Natural killer cell treated with Interleukin-12 subunit alpha and Interleukin-12 subunit beta and Interleukin-15 and Interleukin-18, amount 100 ng/mL, for 72 hours (primary cell): Measurements from ENCODE around the gene KDSR. TPM values are rescaled to one million over a fixed set of nuclear protein-coding genes. Genes with fewer than 3 reads are reported as not detected.

Experiments used
- ATAC-seq, 2 donors: fragments of 150-1000 bp; cut with Tn5 transposase in 1 of 2; sonication (Bioruptor Pico), chemical (Tn5 transposase) in 1 of 2; 2 replicates each; pipeline ENCODE4 v1.10.0; 2021
- DNase-seq: peaks from one replicate; pipeline ENCODE4 v3.0.0; 2022; ENCODE audit warnings: low spot score
- H3K27ac Mint-ChIP-seq, 2 donors: 1 replicate in 1 of 2; 2 replicates in 1 of 2; pipeline ENCODE4 v1.8.0; 2022; ENCODE audit warnings: mixed read lengths in 2 of 2, mild to moderate bottlenecking in 1 of 2, moderate library complexity in 1 of 2
- H3K27me3 Mint-ChIP-seq, 2 donors: 1 replicate in 1 of 2; 2 replicates in 1 of 2; pipeline ENCODE4 v1.8.0; 2022; ENCODE audit warnings: mixed read lengths in 2 of 2
- H3K36me3 Mint-ChIP-seq: one replicate; pipeline ENCODE4 v1.8.0; 2022; ENCODE audit warnings: mixed read lengths
- H3K4me1 Mint-ChIP-seq, 2 donors: 1 replicate in 1 of 2; 2 replicates in 1 of 2; pipeline ENCODE4 v1.8.0; 2022; ENCODE audit warnings: low read depth in 2 of 2, mixed read lengths in 2 of 2, mild to moderate bottlenecking in 1 of 2
- H3K4me3 Mint-ChIP-seq: one replicate; pipeline ENCODE4 v1.8.0; 2022; ENCODE audit warnings: mixed read lengths
- H3K9me3 Mint-ChIP-seq: 2 replicates; pipeline ENCODE4 v1.8.0; 2022; ENCODE audit warnings: mixed read lengths
- total RNA-seq, 2 donors: library from RNA; stranded (reverse); gene quantifications; one replicate each; pipeline ENCODE4 v1.2.3, GENCODE V29; 2022

The KDSR gene, protein sequence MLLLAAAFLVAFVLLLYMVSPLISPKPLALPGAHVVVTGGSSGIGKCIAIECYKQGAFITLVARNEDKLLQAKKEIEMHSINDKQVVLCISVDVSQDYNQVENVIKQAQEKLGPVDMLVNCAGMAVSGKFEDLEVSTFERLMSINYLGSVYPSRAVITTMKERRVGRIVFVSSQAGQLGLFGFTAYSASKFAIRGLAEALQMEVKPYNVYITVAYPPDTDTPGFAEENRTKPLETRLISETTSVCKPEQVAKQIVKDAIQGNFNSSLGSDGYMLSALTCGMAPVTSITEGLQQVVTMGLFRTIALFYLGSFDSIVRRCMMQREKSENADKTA
- 10 to 100 TPM; 21.4 to 38.5 TPM for total RNA-seq

DNA sequence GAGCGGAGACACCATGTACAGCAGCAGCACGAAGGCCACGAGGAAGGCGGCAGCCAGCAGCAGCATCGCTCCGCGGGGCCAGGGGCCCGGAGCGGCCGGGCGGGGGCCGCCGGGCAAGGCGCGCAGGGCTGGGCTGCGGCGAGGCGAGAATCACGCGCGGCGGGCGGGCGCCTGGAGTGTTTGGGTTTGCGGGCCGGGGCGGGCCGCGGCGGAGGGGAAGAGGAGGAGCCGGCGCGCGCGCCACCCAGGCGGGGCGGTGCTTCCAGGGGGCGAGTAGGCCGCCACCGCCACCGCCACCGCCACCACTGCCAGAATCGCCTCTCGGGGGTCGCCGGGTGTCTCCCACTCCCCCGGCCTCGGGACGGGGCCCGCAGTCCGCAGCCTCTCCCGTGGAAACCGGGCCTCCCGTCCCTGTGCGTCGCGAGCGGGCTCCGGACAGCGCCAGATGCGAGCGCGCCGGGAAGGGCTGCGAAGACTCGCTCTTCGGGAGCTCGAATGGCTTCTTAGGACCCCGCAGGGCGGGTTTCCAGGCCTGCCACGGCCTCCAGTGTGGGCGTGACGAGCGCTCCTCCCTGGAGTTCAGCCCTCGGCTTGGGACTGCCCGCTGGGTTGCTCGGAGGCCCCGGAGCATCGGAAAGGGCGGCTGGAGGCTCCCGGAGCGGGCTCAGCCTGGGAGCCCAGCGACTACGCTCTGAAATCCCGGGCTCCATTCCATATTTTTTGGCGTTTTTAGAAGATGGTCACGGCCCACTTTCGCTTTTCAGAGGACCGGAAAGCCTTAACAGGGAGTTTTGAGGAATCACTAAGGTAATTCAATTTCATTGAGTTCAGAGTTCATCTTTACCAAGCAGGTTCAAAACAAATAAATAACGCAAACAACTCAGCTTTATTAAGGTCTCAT, at the start of gene KDSR:
KDSR (minus strand) TSS at position 154 of the 901 bp plus-strand sequence; CDS start at position 66, 88 bp downstream.
- Mint-ChIP-seq H3K4me3 (peak within 1 kb of the TSS; percentile 93), H3K27ac (peak within 1 kb of the TSS; percentile 24 to 65), H3K9me3 (no peaks in the 10 kb centered on the region)

DNA sequence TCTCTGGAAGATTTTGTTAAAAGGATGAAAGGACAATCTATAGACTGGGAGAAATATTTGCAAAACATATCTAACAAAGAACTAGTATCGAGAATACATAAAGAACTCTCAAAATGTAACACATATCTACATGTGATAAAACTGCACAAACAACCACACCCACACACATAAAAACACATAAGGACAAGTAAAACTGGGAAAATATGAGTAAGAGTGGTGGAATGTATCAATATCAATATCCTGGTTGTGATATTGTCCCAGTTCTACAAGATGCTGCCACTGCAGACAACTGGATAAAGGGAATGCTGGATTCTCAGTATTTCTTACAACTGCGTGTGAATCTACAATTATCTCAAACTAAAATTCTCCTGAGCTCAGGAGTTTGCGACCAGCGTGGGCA, 45.9 kb upstream of the KDSR start:
- no peak for DNase-seq
- Mint-ChIP-seq H3K27ac (no peak overlapping the region), H3K36me3 (peaks cover 11% of the 10 kb centered on the region), H3K4me3 (no peak overlapping the region), H3K27me3 (no peaks in the 10 kb centered on the region), H3K9me3 (no peaks in the 10 kb centered on the region), H3K4me1 (peaks cover 23 to 27% of the 10 kb centered on the region in 2 donors)
- no peak for ATAC-seq

More for the DNA sequence above, at the start of gene KDSR:
- Mint-ChIP-seq H3K27me3 (peaks cover 0 to 12% of the 10 kb centered on the region in 2 donors), H3K4me1 (peaks cover 34 to 43% of the 10 kb centered on the region in 2 donors), H3K36me3 (peaks cover 5% of the 10 kb centered on the region)
- DNase-seq: peak; percentile 88
- peak; percentile 93 to 95 for ATAC-seq

DNA sequence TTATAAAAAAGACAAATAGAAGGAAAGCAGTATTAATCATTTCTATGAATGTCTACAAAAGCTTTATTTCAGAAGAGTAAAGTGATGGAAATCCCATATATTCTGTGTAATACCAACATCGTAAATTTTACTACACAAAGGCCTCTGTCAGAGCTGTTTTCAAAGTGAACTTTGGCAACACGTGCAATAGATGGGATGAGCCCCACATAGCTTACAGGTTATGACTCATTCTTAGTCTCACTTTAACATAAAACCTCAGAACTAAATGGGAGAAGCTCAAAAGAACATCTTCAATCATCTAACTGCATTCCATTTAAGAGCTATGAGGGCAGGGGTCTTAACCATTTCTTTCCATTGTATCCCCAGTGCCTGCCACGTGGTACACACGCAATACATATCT, 43.8 kb upstream of the KDSR start:
- H3K27me3 Mint-ChIP-seq: no peaks in the 10 kb centered on the region
- no peaks in the 10 kb centered on the region for H3K9me3 Mint-ChIP-seq
- H3K4me3 Mint-ChIP-seq: no peak overlapping the region
- no peak for DNase-seq
- peak overlapping the region in 1 of 2 donors; percentile 50 for H3K27ac Mint-ChIP-seq
- peak in 1 of 2 donors; percentile 76 for ATAC-seq
- H3K4me1 Mint-ChIP-seq: peaks cover 27 to 37% of the 10 kb centered on the region in 2 donors
- peaks cover 17% of the 10 kb centered on the region for H3K36me3 Mint-ChIP-seq

DNA sequence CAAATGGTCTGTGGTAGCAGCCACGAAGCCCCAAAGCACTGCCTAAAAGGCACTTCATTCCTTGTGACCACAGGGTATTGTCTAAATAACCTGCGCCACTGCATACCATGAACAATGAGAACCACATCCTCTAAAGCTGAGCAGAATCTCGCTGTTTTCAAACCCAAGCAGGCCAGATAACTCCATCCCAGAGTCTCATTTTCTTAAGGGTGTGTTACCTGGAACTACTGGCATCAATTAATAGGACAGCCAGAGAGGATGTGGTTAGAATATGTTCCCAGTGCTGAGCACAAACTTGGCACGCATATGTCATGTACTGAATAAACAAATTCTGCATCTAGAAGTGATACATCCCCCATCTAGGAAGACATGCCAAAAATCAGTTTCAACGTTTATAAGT, 42.3 kb upstream of the KDSR start:
- ATAC-seq (peak in 1 of 2 donors; percentile 68), DNase-seq (no peak)
- Mint-ChIP-seq H3K36me3 (peaks cover 17% of the 10 kb centered on the region), H3K9me3 (no peaks in the 10 kb centered on the region), H3K4me1 (peaks cover 20 to 34% of the 10 kb centered on the region in 2 donors), H3K4me3 (peak overlapping the region; percentile 8), H3K27me3 (no peaks in the 10 kb centered on the region), H3K27ac (peak overlapping the region in 1 of 2 donors; percentile 39)

DNA sequence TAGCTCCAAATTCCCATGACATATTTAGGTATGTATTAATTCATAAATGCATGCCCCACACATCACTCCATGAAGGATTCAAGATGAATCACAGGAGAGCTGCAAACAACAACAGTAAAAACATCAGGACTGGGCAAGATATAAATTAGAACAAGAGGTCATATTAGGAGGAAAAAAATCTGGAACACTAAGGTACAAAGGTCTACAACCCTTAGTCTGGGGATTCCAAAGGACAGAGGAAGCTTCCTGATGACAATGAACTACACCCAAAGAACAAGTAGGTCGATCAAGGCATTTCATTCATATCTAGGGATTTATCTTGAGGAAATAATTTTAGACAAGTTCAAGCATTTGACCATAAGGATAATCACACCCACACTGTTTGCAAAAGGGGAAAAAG, 40.7 kb upstream of the KDSR start:
- Mint-ChIP-seq H3K27ac (no peak overlapping the region), H3K36me3 (peaks cover 22% of the 10 kb centered on the region)
- no peak for DNase-seq

DNA sequence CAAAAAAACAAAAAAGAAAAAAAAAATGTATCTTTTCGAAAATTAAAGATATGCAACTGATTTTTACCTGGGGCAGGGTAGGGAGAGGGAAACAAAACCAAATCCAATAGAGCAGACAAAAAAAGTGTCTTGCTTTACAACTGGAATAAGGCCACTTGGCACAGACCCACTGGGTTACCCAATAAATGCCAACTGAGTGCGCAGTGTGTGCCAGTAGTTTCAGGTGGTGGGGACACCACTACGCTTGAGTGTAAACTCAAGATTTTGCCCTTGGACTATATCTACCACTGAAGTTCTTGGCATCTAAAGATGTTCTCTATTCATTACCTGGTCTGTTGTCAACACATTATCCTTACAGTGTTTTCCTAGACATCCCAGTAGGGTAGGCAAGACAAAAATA, 39.0 kb upstream of the KDSR start:
- Mint-ChIP-seq H3K27ac (no peak overlapping the region), H3K4me1 (peaks cover 14 to 26% of the 10 kb centered on the region in 2 donors), H3K36me3 (peaks cover 24% of the 10 kb centered on the region), H3K9me3 (no peaks in the 10 kb centered on the region), H3K27me3 (no peaks in the 10 kb centered on the region), H3K4me3 (no peak overlapping the region)
- no peak for ATAC-seq
- DNase-seq: no peak

More for the DNA sequence above, 40.7 kb upstream of the KDSR start:
- Mint-ChIP-seq H3K27me3 (no peaks in the 10 kb centered on the region), H3K9me3 (no peaks in the 10 kb centered on the region), H3K4me3 (no peak overlapping the region), H3K4me1 (peaks cover 15 to 30% of the 10 kb centered on the region in 2 donors)
- no peak for ATAC-seq

DNA sequence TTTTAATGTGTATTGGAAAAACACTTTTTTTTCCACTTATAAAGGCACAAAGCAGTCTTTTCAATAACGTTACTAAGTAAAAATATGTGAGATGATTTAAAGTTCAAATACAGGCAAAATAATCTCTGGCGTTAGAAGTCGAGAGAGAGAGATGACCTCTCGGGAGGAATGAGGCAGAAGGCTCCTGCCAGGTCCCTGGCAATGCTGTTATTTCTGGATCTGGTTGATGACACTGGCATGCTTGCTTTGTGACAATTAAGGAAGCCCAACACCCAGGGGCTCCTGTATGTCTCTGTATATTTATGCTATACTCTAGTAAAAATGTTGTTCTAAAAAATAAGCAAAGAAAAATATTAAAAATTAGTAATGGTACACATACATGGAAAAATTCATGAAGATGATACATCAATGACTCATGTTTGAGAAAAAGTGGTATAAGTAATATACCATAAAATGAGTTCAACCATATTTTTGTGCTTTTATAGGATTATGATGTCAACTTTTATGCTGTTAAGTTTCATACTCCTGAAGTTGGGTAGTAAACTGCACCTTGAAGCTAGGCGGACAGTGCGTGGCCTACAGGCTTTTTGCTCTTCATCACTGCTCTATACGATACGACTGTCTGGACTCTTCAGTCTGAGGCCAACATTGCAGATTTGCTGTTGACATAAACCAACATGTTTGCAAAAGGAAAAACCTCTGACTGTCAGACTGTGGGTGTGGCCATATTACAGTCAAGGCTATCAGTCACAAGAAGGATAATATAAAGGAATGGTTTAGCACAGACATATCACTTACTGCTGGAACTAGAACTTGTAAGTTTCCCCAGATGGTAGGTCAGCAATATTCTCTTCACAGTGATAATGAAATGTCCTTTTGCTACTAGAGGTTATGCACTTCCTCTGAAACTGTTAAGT, 35.5 kb upstream of the KDSR start:
- Mint-ChIP-seq H3K27me3 (no peaks in the 10 kb centered on the region), H3K4me1 (peaks cover 3 to 14% of the 10 kb centered on the region in 2 donors), H3K4me3 (no peak overlapping the region), H3K27ac (no peak overlapping the region), H3K9me3 (no peaks in the 10 kb centered on the region), H3K36me3 (peaks cover 35% of the 10 kb centered on the region)
- ATAC-seq (no peak), DNase-seq (no peak)

DNA sequence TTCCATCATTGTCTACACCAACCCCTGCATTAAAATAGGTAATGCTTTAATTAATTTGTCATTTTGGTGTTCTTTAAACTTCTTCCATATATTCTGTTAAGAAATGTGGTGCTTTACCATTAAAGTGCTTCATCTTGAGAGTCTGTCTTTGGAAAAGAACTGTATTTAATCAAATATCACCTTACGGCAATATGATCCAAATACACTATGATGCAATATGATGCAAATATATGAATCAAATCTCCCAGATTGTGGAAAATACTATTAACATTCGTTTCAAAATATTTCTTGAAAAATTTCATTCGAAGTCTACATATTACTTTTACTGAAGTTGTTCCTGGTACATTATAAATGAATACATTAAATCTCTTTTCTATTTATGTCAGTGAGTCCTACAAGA, 32.3 kb upstream of the KDSR start:
- peaks cover 28% of the 10 kb centered on the region for H3K36me3 Mint-ChIP-seq
- peaks cover 2 to 7% of the 10 kb centered on the region in 2 donors for H3K4me1 Mint-ChIP-seq
- no peak overlapping the region for H3K4me3 Mint-ChIP-seq
- DNase-seq: no peak
- H3K27ac Mint-ChIP-seq: peak overlapping the region; percentile 60 to 70
- no peaks in the 10 kb centered on the region for H3K9me3 Mint-ChIP-seq
- H3K27me3 Mint-ChIP-seq: no peaks in the 10 kb centered on the region
- no peak for ATAC-seq

DNA sequence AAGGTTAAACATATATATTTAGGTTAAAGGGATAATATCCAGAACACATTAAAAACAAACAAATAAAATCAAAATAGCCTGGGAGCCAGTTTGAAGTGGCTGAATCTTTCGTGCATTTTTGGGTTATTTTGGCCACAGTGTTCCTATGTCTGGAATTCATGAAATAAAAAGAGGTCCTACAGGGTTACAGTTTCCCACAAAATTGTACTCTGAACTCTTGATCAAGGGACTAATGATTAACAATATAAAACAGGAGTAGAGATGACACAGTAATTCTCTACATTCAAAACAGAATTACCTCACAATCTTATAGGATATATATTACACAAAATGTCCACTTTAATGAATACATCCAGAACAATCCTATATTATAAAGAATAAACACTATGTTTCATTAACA, 30.3 kb upstream of the KDSR start:
- Mint-ChIP-seq H3K27me3 (no peaks in the 10 kb centered on the region), H3K36me3 (peaks cover 18% of the 10 kb centered on the region), H3K27ac (no peak overlapping the region), H3K9me3 (no peaks in the 10 kb centered on the region), H3K4me1 (peaks cover 0 to 7% of the 10 kb centered on the region in 2 donors), H3K4me3 (no peak overlapping the region)
- ATAC-seq (no peak), DNase-seq (no peak)

DNA sequence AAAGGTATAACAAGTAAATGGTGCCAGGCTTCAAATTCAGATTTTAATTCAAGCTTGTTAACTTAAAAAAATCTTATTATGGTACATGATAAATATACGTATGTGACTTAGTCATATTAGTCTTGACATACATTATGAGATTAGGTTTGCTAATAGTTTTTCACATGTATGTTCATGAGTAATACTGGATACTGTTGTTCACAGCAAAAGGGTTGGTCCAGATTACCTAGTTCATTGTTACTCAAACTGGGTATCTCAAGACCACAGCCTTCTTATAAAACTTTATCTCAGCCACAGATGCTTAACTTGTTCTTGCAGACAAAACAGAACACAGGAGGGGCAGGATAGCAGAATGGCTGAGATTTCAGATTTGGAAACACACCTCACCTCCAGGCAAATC, 28.5 kb upstream of the KDSR start:
- peaks cover 0 to 7% of the 10 kb centered on the region in 2 donors for H3K4me1 Mint-ChIP-seq
- DNase-seq: no peak
- H3K27me3 Mint-ChIP-seq: no peaks in the 10 kb centered on the region
- H3K9me3 Mint-ChIP-seq: no peaks in the 10 kb centered on the region
- no peak for ATAC-seq
- no peak overlapping the region for H3K4me3 Mint-ChIP-seq
- no peak overlapping the region for H3K27ac Mint-ChIP-seq
- H3K36me3 Mint-ChIP-seq: peaks cover 13% of the 10 kb centered on the region

DNA sequence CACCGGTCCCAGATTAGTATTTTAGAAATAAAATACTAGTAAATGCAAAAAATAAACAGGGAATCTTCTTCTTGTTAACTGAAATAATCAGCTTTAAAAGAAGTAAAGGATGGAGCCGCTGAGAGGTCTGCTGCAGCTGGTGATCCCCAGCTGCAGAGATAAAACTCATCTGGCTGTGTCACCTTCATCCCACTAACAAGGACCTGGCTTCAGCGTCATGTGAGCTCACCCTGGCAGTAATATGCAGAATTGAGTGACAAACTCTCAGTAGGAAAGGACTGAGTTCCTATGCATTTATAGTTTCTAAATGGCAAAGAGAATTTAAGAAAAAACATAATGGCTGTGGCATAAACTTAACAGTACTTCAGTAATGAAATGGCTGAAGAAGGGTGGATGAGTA, 27.9 kb upstream of the KDSR start:
- Mint-ChIP-seq H3K4me1 (peaks cover 0 to 2% of the 10 kb centered on the region in 2 donors), H3K27ac (no peak overlapping the region), H3K36me3 (peaks cover 7% of the 10 kb centered on the region), H3K4me3 (no peak overlapping the region), H3K9me3 (no peaks in the 10 kb centered on the region), H3K27me3 (no peaks in the 10 kb centered on the region)
- no peak for ATAC-seq
- DNase-seq: no peak

DNA sequence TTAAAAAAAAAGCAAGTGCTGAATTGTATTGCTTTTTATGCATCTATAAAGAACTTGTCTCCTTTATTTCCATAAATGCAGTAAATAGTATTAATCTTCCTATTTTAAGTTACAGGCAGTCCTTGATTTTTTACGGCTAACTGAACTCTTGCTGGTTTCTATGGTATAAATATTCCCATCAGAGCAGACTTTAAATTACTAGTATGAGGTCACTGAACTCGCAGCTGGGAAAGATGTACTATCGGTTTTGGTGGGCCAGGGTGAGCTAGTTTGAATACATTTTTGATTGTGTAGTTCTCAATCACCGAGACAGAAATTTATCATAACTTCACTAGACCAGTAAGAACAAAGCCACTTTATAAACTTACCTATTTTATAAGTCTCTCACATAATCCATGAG, 20.9 kb upstream of the KDSR start:
- H3K9me3 Mint-ChIP-seq: no peaks in the 10 kb centered on the region
- H3K4me3 Mint-ChIP-seq: no peak overlapping the region
- H3K27me3 Mint-ChIP-seq: no peaks in the 10 kb centered on the region
- no peak for DNase-seq
- ATAC-seq: no peak
- peaks cover 0 to 2% of the 10 kb centered on the region in 2 donors for H3K4me1 Mint-ChIP-seq
- no peaks in the 10 kb centered on the region for H3K36me3 Mint-ChIP-seq
- peak overlapping the region in 1 of 2 donors; percentile 66 for H3K27ac Mint-ChIP-seq

DNA sequence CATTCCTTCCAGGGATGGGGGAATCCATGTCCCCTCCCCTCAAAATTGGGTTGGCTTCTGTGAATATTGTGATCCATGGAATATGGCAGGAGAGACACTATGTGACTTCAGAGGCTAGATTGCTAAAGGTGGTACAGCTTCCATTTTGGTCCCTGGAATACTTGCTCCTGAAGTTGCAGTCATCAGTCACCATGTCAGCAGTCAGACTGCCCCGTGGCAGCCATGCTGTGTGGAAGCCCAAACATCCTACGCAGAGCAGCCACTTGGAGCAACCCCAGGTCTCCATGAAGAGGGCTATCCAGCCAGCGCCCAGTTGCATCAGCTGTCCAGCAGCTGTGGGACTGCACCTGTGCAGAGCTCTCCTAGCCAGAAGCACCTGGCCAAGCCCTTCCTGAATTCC, 15.8 kb upstream of the KDSR start:
- Mint-ChIP-seq H3K4me1 (peaks cover 10 to 14% of the 10 kb centered on the region in 2 donors), H3K27me3 (no peaks in the 10 kb centered on the region), H3K9me3 (no peaks in the 10 kb centered on the region), H3K36me3 (no peaks in the 10 kb centered on the region), H3K4me3 (no peak overlapping the region), H3K27ac (no peak overlapping the region)
- ATAC-seq (no peak), DNase-seq (no peak)
